Colonic mucosa (tissue), 4 donors: ENCODE results near the gene GAB2. TPM values are rescaled to one million over a fixed set of nuclear protein-coding genes. Genes with fewer than 3 reads are reported as not detected.

ENCODE experiments used
- DNase-seq: peaks from one replicate; pipeline ENCODE4 v3.0.0-alpha.2; 2020
- H3K27ac ChIP-seq: fragments of 200-600 bp; one replicate; pipeline ENCODE4 v1.8.0; 2021
- H3K27me3 ChIP-seq: fragments of 200-600 bp; one replicate; pipeline ENCODE4 v1.8.0; 2021
- H3K36me3 ChIP-seq: fragments of 200-600 bp; one replicate; pipeline ENCODE4 v1.8.0; 2021
- H3K4me1 ChIP-seq: fragments of 200-600 bp; one replicate; pipeline ENCODE4 v1.8.0; 2021; ENCODE audit warnings: mild to moderate bottlenecking
- H3K4me3 ChIP-seq: fragments of 200-600 bp; one replicate; pipeline ENCODE4 v1.8.0; 2021
- H3K9ac ChIP-seq, 2 donors: one replicate each; pipeline ENCODE4 v1.7.0; 2013; ENCODE audit warnings: control low read depth in 2 of 2, low read depth in 2 of 2, low read length in 2 of 2
- H3K9me3 ChIP-seq: fragments of 200-600 bp; one replicate; pipeline ENCODE4 v1.8.0; 2021
- intact Hi-C: fragments of 100-400 bp; cut with DNase I; formaldehyde crosslinking; loops from one replicate; pipeline ENCODE4 v1.14.1; 2022
- total RNA-seq, 2 donors: library from RNA; stranded (reverse); fragmentation: NEBNext Ultra II Directional in 1 of 2; extraction: Animal tissue kit (Norgen Biotek cat#: 25700) in 1 of 2; gene quantifications; one replicate each; pipeline ENCODE4 v1.2.1, GENCODE V29; 2021
- TF ChIP-seq, protein P1 (sequence below): fragments of 200-600 bp; IDR thresholded peaks from one replicate; pipeline ENCODE4 v1.8.0; 2022; ENCODE audit warnings: antibody characterized with exemption, mild to moderate bottlenecking
- donor health status: healthy.
- donor health status: DM: no; HTN: no; CAD: no.
- donor health status: DM: no; HTN: no; CAD: no.

The GAB2 gene
- total RNA-seq, 2 donors from 2014 or later: 20.0 to 21.1 TPM

DNA sequence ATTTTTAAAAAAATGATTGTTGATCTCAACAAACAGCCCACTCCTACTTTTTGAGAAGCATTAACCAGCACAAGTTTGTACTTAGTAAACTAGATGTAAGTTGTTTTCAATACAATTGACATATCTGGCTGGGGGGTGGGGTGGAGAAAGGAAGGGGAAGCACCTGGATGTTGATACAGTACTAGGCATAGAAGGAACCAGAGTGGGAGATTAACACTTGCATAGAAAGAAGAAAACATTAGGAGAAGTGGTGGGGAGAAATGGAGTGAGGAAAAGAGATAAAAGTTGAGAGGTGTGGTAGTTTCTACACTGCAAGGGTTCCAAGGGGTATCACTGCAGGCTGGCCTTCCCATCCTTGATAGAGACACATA is 10.6 kb upstream of the GAB2 start:
- no peak for DNase-seq
- no peak overlapping the region for H3K27ac ChIP-seq

DNA sequence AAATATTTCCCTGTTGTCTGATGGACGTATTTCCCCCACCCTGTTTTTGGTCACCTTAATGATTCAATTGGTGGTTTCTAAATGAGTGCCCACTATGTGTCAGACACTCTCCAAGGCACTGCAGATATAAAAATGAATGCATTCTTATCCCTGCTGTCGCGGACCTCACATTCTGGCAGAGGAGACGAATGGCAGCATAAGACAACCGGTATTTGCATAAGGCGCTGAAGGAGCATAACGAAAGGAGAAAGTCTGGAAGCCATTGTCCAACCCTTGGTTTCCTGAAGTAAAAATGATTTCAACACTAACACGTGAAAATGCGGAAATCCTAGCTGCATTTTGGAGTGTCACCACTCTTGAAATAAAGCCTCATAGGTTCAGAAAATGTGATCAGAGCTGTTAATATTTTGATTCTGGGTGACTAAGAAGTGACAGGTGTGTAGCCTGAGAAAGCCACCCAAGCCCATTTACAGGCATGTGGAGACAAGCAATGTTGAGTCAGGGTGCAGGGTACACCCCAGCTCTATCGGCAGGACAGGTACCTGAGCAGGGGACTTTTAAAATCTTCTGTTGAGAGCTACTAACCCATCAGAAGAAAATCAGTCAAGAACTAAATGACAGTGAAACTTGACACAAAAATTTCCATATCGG is 10.1 kb upstream of the GAB2 start:
- no peaks in the 10 kb centered on the region for H3K27me3 ChIP-seq
- TF ChIP-seq, protein P1, sequence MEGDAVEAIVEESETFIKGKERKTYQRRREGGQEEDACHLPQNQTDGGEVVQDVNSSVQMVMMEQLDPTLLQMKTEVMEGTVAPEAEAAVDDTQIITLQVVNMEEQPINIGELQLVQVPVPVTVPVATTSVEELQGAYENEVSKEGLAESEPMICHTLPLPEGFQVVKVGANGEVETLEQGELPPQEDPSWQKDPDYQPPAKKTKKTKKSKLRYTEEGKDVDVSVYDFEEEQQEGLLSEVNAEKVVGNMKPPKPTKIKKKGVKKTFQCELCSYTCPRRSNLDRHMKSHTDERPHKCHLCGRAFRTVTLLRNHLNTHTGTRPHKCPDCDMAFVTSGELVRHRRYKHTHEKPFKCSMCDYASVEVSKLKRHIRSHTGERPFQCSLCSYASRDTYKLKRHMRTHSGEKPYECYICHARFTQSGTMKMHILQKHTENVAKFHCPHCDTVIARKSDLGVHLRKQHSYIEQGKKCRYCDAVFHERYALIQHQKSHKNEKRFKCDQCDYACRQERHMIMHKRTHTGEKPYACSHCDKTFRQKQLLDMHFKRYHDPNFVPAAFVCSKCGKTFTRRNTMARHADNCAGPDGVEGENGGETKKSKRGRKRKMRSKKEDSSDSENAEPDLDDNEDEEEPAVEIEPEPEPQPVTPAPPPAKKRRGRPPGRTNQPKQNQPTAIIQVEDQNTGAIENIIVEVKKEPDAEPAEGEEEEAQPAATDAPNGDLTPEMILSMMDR: no peak
- no peak overlapping the region for H3K4me3 ChIP-seq
- no peak for DNase-seq
- H3K36me3 ChIP-seq: no peaks in the 10 kb centered on the region
- no peak overlapping the region for H3K9ac ChIP-seq
- H3K9me3 ChIP-seq: no peaks in the 10 kb centered on the region
- intact Hi-C loops: loop anchor here (5.0 kb wide), 1 partner anchor 200 kb away; no protein-coding TSS in a partner anchor
- H3K4me1 ChIP-seq: peaks cover 11% of the 10 kb centered on the region
- no peak overlapping the region for H3K27ac ChIP-seq

More for the DNA sequence above, 10.6 kb upstream of the GAB2 start:
- TF ChIP-seq, protein P1: no peak
- intact Hi-C loops: loop anchor here (5.0 kb wide), 1 partner anchor 201 kb away; no protein-coding TSS in a partner anchor
- H3K4me1 ChIP-seq: peaks cover 11% of the 10 kb centered on the region
- no peaks in the 10 kb centered on the region for H3K9me3 ChIP-seq
- H3K9ac ChIP-seq: no peak overlapping the region
- H3K4me3 ChIP-seq: no peak overlapping the region
- no peaks in the 10 kb centered on the region for H3K27me3 ChIP-seq
- H3K36me3 ChIP-seq: no peaks in the 10 kb centered on the region

DNA sequence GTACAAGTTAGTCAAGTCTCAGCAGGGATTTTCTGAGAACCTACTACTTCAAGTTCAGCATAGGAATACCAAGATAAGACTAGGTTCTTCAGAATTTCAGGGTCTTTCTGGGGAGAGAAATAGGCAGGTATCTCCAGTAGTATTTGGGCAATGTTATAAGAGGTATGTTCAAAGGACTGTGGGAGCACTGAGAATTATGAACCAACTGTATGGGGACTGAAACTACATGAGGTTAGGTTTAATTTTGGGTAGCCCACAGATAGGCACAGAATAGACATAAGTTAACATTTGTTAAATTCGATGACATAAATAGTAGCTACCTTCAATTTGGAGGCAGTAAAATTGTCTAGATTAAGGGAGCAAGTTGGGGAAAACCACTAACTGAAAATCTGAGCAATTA is 9.2 kb upstream of the GAB2 start:
- Histone ChIP-seq H3K27ac (no peak overlapping the region), H3K9ac (no peak overlapping the region), H3K4me1 (peaks cover 11% of the 10 kb centered on the region), H3K27me3 (no peaks in the 10 kb centered on the region), H3K36me3 (no peaks in the 10 kb centered on the region), H3K9me3 (no peaks in the 10 kb centered on the region), H3K4me3 (no peak overlapping the region)
- intact Hi-C loops: loop anchor here (5.0 kb wide), 1 partner anchor 200 kb away; no protein-coding TSS in a partner anchor
- no peak for DNase-seq
- TF ChIP-seq, protein P1: no peak

DNA sequence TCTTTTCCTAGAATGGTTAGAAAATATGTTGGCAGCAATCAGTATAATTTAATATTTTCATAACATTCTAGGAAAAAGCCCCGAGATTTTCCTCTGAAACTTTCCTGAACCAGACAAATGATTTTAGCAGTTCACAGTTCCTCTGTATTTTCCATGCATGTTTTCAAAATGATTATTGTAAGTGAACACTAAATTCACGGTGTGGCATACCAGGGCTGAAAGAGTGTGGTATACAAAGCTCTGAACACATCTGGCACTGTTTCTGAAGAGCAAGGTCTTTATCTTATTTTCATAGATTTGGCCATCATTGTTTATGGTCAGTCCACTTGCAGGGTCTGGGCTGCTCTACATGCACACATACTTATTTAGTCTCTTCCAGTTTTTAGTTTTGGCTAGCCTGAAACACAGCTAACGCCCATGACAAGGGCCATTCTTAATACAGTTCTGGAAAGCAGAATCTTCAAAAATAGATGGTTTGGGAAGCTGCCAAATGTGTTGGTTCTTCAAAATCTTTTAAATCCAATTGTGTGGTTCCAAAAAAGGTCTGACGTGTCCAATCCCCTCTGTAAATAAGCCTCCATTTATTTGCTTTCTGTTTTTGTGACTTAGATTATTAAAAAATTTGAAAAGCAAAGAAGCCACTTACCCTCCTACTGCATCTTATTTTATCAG is 7.9 kb upstream of the GAB2 start:
- no peaks in the 10 kb centered on the region for H3K27me3 ChIP-seq
- peak overlapping the region; percentile 42 for H3K27ac ChIP-seq
- H3K9me3 ChIP-seq: no peaks in the 10 kb centered on the region
- TF ChIP-seq, protein P1: no peak
- no peak overlapping the region for H3K4me3 ChIP-seq
- no peaks in the 10 kb centered on the region for H3K36me3 ChIP-seq
- H3K9ac ChIP-seq: no peak overlapping the region
- intact Hi-C loops: loop anchor here (5.0 kb wide), 1 partner anchor 198 kb away; no protein-coding TSS in a partner anchor
- peaks cover 11% of the 10 kb centered on the region for H3K4me1 ChIP-seq
- no peak for DNase-seq

DNA sequence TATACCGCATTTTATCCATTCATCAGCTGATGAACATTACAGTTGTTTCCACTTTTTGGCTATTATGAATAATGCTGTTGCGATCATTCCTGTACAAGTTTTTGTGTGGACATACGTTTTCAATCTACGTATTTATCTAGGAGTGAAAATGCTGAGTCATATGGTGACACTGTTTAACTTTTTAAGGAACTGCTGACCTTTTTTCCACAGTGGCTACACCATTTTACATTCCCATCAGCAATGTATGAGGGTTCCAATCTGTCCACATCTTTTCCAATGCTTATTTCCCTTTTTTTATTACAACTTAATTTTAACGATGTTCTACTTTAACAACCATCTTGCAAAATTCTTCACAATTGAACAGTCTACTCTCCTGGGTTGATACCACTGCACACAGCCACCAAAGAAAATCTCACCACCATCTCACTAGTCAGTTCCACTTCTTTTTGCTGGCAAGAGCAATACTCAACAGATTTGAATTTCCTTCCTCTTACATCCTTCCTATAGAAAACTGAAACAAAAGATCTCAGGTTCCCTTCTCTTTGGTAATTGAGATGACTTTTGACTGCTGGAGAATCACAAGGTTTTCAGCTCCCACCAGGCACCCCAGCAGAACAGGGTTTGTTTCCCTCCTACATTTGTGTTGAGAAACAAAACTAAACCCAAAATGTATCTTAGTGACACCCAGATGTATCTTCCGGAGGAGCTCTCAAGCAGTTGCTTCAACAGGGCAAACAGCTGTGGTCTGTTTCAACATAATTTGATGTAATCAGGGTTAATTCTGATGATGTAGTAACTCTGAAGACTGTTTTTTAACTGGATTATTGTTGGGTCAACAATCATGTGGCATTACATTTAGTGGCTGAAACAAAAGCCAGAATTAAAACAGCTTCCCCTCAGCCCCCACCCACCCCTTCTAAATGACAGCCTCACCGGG is 7.0 kb upstream of the GAB2 start:
- H3K27me3 ChIP-seq: no peaks in the 10 kb centered on the region
- H3K27ac ChIP-seq: peak overlapping the region; percentile 42
- no peaks in the 10 kb centered on the region for H3K36me3 ChIP-seq
- TF ChIP-seq, protein P1: no peak
- no peaks in the 10 kb centered on the region for H3K9me3 ChIP-seq
- H3K9ac ChIP-seq: no peak overlapping the region
- H3K4me3 ChIP-seq: no peak overlapping the region
- intact Hi-C loops: loop anchor here (5.0 kb wide), 2 partner anchors 197 to 277 kb away; no protein-coding TSS in a partner anchor
- no peak for DNase-seq
- peaks cover 11% of the 10 kb centered on the region for H3K4me1 ChIP-seq
